NCI-H146 treated with DMSO at 0.1 percent for 48 hours (cell line): ENCODE results near the gene REPIN1.

Experiments used
- DNase-seq: peaks from one replicate; lab custom pipeline; 2025; ENCODE audit not compliant: unreplicated experiment; lab: John Stamatoyannopoulos, UW

REPIN1 gene

DNA sequence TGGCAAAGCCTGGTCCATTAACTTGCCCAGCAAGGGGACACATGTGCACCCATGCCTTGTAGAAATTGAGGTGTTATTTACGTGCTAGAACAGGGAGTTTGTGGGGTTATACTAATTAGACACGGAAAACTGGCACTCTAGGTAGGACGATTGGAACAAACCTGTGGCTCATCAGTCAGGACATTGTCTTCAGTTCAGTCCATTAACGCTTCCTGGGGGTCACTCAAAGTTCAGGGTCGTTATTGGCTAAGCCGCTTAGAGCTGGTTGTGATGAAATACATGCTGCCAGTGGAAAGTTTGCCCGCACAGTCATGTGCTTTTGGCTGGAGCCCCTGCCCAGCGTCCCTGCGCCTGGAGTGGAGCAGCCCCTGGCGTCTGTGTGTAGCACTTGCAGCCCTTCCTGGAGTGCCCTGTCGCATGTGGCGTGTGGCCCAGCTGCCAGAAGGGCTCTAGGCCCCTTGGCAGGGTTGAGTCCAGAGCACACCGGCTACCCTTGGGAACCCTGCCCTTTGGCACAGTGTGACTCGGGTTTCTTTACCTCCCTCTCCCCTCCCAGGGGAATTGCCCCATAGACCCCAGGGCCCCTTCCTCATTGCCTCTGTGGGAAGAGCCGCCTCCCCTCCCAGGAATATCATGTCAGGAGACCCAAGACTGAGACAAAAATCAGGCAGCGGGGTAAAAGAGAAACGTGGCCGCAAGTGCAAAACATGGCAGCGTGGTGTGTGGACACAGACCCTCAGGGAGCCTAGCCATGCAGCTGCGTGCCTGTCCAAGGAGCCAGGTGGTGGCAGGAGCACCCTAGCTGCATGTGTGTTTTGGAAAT, 20.3 kb downstream of the REPIN1 start:
- no peak for DNase-seq

- DNase-seq = no peak
These were observed 20.9 kb downstream of the REPIN1 start for GRCh38 chr7:150389532-150389816.

GRCh38 chr7:150390205-150390604, 21.6 kb downstream of the REPIN1 start:
- no peak for DNase-seq

- DNase-seq = no peak
These were observed 24.7 kb downstream of the REPIN1 start for GRCh38 chr7:150393325-150393724.

DNA sequence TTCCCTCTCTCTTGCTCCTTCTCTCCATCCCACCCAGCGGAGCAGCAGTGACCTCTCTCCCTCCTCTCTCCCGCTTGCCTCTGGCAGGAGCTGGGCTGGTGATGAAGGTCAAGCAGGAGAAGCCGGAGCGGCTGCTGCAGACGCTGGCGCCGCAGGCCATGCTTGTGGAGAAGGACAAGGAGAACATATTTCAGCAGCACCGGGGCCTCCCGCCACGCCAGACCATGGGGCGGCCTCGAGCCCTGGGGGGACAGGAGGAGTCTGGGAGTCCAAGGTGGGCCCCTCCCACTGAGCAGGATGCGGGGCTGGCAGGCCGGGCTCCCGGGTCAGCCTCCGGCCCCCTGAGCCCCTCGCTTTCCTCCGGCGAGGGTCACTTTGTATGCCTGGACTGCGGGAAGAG, 27.8 kb downstream of the REPIN1 start:
- no peak for DNase-seq

DNA sequence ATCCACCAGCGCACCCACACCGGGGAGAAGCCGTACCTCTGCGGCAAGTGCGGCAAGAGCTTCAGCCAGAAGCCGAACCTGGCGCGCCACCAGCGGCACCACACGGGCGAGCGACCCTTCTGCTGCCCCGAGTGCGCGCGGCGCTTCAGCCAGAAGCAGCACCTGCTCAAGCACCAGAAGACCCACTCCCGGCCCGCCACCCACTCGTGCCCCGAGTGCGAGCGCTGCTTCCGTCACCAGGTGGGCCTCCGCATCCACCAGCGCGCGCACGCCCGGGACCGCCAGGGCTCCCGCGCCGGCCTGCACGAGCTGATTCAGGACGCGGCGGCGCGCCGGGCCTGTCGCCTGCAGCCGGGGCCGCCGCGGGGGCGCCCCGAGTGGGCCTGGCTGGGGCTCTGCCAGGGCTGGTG, 28.2 kb downstream of the REPIN1 start:
- no peak for DNase-seq

DNA sequence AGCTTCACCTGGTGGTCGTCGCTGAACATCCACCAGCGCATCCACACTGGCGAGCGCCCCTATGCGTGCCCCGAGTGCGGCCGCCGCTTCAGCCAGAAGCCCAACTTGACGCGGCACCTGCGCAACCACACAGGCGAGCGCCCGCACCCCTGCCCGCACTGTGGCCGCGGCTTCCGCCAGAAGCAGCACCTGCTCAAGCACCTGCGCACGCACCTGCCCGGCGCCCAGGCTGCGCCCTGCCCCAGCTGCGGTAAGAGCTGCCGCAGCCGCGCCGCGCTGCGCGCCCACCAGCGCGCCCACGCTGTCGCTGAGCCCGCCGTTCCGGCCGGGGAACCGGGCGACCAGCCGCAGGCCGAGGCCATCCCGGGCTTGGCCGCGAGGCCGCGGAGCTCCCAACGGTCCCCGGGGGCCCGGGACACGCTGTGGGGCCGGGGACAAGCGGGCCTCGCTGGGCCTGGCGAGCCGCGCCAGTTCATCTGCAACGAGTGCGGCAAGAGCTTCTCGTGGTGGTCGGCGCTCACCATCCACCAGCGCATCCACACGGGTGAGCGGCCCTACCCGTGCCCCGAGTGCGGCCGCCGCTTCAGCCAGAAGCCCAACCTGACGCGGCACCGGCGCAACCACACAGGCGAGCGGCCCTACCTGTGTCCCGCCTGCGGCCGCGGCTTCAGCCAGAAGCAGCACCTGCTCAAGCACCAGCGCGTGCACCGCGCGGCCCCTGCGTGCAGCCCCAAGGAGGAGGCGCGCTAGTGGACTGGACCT, 28.9 kb downstream of the REPIN1 start:
- no peak for DNase-seq

- no peak for DNase-seq
These were observed 29.7 kb downstream of the REPIN1 start for GRCh38 chr7:150398108-150398964.

DNA sequence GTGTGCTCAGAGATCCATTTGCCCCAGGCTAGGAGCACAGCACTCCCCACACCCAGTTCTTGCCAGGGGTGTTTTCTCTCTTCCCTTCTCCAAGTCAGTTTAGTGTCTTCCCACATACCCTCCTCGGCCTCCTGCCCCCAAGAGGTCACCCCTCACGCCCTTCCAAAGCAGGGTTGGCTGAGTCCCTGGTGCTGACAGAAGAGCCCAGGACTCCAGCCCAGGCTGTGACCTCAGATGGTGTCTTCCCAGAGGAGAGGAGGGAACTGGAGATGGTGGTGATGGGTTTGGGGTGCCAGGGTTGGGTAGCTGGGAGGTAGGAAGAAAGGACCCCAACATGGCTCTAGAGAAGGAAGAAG, 30.3 kb downstream of the REPIN1 start:
- no peak for DNase-seq

DNA sequence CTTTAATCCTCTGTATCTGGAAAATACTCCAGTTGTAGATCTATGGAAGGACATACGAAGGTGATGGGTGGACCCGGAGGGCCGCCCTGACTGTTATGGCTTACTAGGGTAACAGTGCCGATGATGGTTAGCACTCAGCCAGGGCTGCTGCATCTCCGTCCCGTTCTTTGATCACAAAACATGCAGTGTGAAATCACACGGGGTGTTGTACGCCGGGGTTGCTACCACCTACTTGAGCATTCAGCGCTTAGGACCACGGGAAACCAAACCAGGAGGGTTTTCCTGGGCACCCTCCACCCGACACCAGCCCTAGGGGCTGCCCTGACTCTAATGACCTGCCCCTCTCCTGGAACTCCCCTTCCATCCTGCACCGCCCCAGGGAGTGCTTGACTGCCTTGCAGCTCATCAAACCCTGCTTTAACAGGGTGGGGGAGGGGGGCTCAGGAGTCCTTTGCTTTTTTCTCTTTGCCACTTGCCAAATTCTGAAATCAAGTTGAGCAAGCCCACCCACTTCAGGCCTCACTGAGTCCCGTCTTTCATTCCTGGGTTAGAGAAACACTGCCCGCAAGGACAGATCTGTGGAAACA, 30.9 kb downstream of the REPIN1 start:
- DNase-seq = no peak

DNA sequence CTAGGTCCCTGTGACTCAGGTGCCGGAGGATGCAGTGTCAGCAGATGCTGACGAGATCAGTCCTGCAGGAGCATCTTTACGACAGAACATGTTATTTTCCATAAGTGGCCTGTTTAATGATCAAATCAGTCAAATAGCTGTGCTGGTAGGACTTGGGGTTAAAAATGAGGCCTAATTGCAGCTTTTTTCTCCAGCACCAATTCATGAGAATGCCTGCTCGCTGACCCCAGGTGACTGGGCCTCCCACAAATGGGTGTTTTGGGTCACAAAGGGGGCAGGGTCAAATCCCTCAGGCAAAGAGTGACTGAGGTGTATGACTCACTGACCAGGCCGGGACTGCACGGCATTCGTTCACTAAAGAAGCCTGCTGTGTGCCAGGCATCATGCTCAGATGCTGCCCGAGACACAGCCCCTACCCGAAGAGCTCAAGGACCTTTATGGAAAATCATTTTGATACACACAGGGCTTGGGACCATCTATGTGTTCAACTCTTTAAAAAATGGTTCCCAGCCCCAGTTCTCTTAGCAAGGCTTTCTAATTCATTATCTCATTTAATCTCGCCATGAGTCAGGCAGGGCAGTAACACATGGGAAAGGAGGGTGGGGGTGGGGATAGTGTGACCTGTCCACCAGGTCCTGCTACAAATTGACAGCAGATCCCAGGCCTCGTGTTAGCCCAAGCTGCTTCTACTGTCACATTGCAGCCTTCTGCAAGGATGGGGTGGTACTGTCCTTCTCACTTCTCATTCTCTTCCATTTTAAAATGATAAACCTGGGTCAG, 31.6 kb downstream of the REPIN1 start:
- DNase-seq = no peak

DNA sequence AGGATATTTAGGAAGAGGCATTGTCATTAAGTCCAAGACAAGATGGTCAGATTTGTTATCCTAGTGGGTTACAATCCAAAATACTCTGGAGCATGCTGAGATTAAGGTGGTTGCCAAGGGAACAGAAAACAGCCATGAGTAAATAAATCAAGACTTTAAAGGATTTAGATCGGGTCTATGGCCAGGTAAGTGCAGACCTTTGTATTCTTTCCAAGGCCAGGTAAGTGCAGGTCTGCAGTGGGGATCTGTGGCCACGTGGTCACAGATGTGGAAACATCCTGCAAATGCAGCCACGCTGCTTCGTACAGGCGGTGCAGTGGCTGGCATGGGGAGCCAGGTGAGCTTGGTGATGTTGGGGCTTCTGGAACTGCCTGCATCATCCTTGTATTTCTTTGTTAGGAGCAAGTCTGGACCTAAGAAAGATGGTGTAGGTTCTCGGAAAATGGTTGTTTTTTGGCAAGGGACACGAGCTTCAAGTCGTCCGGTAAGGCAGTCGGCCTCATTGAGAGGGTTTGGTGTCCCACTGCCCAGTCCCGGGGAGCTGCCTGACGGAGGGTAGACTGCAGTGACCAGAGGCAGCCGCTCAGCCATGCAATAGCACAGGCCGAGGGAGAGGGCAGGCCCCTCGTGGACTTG, 32.3 kb downstream of the REPIN1 start:
- DNase-seq = no peak

GRCh38 chr7:150401424-150401790, 32.8 kb downstream of the REPIN1 start:
- no peak for DNase-seq

DNA sequence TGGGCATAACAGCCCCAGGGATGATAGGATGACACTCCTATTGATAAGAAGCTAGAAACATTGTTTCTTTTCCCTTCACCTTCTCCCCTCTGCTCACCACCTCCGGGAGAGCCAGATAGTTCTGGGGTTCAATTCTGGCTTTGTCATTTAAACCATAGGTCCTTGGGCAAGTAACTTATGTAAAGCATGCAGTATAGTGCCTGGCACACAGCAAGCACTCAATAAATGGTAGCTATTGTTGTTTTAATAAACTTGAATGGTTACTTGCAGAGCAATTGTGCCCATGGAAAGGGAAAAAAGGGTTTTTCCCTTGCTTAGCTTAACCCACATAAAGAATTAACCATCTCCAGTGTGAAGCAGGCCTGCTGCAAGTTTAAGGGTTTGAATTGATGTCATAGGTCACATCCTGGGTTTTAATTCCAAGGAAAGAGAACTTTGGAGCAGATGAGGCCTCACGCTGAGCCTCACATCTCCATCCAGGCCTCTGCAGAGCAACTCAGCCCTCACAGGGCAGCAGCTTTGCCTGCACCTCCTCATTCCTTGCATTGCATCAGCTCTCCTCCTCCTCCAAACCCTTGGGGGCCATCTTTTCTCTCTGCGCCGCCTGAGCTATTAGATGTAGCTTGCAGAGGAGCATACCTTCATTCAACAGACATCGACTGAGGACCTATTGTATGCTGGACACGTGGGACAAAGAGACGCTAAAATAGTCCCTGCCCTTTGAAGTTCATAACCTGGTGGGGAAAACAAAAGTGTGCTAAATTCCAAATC, 33.4 kb downstream of the REPIN1 start:
- DNase-seq = no peak

- DNase-seq = no peak
These were observed 34.2 kb downstream of the REPIN1 start for GRCh38 chr7:150402671-150403321.

DNA sequence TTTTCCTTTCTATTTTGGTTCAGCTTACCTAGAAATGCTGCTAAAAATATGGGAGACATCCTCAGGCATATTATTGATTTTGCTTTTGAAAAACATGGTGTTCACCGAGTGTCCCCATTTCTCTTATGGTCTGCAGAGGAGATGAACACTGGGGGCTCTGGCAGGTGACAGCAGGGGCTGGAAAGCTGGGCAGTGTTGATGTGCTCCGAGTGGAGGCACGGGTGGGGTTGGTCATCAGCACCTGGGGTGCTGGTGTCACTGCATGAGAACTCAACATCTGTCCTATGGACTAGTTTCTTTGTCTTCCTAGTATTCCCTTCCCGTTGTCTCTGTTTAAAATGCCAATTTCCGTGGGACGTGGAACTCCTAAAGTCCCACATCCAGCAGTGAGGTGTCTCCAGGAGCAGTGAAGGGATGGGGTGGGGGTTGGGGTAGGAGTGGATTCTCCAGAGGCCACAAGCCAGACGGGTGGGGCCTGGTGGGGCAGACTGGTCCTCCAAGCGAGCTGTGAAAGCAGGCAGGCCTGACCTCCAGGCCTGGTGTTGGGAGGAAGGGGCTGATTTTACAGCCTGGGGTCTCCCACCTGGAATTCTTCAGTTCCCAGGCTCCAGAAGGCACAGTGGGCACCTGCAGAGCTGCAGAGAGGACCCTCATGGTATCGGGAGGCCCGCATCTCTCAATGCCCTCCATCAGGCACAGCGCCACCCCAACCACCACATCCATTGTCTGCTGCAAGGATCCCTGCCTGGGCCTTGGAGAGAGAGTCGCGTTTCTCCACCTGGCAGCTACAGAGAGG, 35.0 kb downstream of the REPIN1 start:
- no peak for DNase-seq

DNA sequence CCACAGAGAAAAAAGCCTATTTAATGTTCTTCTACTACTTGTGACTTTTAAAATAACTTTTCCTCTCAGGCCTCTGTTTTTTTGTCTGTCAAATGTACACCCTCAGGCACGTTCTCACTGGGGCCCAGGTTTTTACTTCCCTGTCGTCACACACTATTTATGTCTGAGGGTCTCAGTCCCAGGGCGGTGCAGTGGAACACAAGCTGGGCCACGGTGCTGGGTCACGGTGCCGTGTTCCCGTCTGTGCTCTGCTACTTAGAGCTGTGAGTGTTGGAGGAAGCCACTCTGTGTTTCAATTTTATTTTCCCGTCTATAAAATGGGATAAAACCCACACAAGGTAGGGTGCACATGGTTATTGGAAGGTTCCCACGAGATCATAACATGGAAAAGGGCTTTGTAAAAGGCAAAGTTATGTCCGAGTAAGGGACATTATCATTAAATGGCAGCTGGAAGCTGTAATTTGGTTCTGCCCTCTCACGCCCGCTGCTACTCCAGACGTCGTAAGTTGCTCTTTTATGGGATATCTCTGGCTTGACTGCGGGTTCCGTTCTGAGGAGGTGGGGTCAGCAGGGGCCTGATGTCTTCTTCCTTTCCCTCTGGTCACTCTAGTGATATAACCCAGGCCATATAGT, 35.7 kb downstream of the REPIN1 start:
- DNase-seq = no peak
